DND-41 (cell line): ENCODE data around the gene IQCK.

Experiments used
- EZH2 ChIP-seq: IDR thresholded peaks from 3 replicates; pipeline ENCODE4 v1.6.1; 2012; ENCODE audit warnings: borderline replicate concordance, low read depth, mild to moderate bottlenecking, moderate library complexity, low read length, inconsistent platforms; ENCODE audit not compliant: severe bottlenecking
- TF ChIP-seq, protein P1 (sequence below): IDR thresholded peaks from 2 replicates; pipeline ENCODE4 v1.5.1; 2012; ENCODE audit warnings: borderline replicate concordance, low read length, moderate library complexity, mild to moderate bottlenecking; ENCODE audit not compliant: poor library complexity, severe bottlenecking; ENCODE audit errors: extremely low read depth

DNA sequence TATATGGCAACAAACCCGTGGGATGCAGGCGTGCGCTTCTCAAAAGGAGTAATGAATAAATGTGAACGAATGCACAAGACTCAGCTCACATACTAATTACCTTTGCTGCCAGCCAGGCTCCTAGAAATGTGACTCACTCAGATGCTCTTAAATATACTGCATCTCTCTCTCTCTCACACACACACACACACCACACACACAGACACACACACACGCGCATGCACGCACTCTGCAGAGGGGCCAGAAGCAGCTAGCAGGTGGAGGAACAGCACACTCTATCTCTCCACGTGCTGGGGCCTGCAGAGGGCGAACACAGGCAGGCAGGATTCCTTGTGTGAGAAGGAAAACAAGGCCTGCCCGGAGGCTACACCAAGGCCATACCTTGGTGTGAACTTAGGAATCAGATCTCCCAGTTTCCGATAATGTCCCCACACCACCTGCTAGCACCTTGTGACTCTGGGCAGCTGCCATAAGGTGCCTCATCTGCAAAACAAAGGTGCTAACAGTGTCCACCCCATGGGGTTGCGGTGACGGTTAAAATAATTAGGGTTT, 161.2 kb downstream of the IQCK start:
- TF ChIP-seq, protein P1, sequence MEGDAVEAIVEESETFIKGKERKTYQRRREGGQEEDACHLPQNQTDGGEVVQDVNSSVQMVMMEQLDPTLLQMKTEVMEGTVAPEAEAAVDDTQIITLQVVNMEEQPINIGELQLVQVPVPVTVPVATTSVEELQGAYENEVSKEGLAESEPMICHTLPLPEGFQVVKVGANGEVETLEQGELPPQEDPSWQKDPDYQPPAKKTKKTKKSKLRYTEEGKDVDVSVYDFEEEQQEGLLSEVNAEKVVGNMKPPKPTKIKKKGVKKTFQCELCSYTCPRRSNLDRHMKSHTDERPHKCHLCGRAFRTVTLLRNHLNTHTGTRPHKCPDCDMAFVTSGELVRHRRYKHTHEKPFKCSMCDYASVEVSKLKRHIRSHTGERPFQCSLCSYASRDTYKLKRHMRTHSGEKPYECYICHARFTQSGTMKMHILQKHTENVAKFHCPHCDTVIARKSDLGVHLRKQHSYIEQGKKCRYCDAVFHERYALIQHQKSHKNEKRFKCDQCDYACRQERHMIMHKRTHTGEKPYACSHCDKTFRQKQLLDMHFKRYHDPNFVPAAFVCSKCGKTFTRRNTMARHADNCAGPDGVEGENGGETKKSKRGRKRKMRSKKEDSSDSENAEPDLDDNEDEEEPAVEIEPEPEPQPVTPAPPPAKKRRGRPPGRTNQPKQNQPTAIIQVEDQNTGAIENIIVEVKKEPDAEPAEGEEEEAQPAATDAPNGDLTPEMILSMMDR: no peak
- TF ChIP-seq EZH2: no peak
